Kidney (tissue), 14 donors: ENCODE results near the gene ANKRD12. TPM values are rescaled to one million over a fixed set of nuclear protein-coding genes. Genes with fewer than 3 reads are reported as not detected.

Experiments
- DNase-seq, 5 donors: peaks; one replicate each; pipeline ENCODE4 v3.0.0-alpha.2; 2013 to 2020
- FAIRE-seq: peaks from 2 replicates; lab custom pipeline; 2012; peaks lifted over from hg19 to GRCh38; lab: Jason Lieb, UNC
- H3K27ac ChIP-seq, 2 donors: one replicate each; pipeline ENCODE4 v1.7.0; 2013; ENCODE audit warnings: low read depth in 2 of 2, low read length in 2 of 2, inconsistent platforms in 1 of 2
- H3K27me3 ChIP-seq: one replicate; pipeline ENCODE4 v1.7.1; 2013; ENCODE audit warnings: low read length, inconsistent platforms; ENCODE audit not compliant: control insufficient read depth, insufficient read depth
- H3K36me3 ChIP-seq, 3 donors: one replicate each; pipeline versions ENCODE4 v1.7.0 to v1.7.1; 2013; ENCODE audit warnings: low read length in 3 of 3, control low read depth in 1 of 3, inconsistent platforms in 1 of 3; ENCODE audit not compliant: insufficient read depth in 3 of 3, control insufficient read depth in 2 of 3
- H3K4me1 ChIP-seq, 3 donors: one replicate each; pipeline versions ENCODE4 v1.7.0 to v1.7.1; 2013; ENCODE audit warnings: low read length in 3 of 3, inconsistent platforms in 1 of 3, low read depth in 1 of 3; ENCODE audit not compliant: control insufficient read depth in 2 of 3, insufficient read depth in 2 of 3
- H3K4me3 ChIP-seq, 3 donors: one replicate each; pipeline versions ENCODE4 v1.7.0 to v1.8.1; 2013; ENCODE audit warnings: low read length in 3 of 3, control low read depth in 1 of 3, inconsistent platforms in 1 of 3
- H3K9ac ChIP-seq, 3 donors: one replicate each; pipeline versions ENCODE4 v1.7.0 to v1.7.1; 2013; ENCODE audit warnings: low read length in 3 of 3, control low read depth in 1 of 3, inconsistent platforms in 1 of 3
- H3K9me3 ChIP-seq, 3 donors: one replicate each; pipeline versions ENCODE4 v1.7.0 to v1.7.1; 2013; ENCODE audit warnings: low read length in 3 of 3, control low read depth in 1 of 3, inconsistent platforms in 1 of 3; ENCODE audit not compliant: control insufficient read depth in 2 of 3, insufficient read depth in 1 of 3
- CTCF ChIP-seq: IDR thresholded peaks from 3 replicates; pipeline ENCODE4 v1.5.1; 2012; ENCODE audit warnings: mild to moderate bottlenecking, moderate library complexity, borderline replicate concordance; ENCODE audit not compliant: insufficient read depth; ENCODE audit errors: extremely low read depth
- intact Hi-C: fragments of 100-400 bp; cut with DNase I; formaldehyde crosslinking; loops from one replicate; pipeline ENCODE4 v1.11.1; 2022
- polyA plus RNA-seq: library from polyadenylated mRNA; stranded (reverse); fragments of 350-450 nt; fragmentation: Illumina TruSeq; extraction: RNeasy Lipid Tissue Mini Kit (QIAGEN cat#74804); gene quantifications from one replicate; pipeline ENCODE4 v1.2.3, GENCODE V29; 2014; ENCODE audit warnings: low read depth, low replicate concordance; ENCODE audit not compliant: insufficient read depth
- total RNA-seq: library from RNA; stranded (reverse); fragmentation: NEBNext Ultra II Directional; extraction: Animal tissue kit (Norgen Biotek cat#: 25700); gene quantifications from one replicate; pipeline ENCODE4 v1.2.1, GENCODE V29; 2021
- donor health status: control.
- donor health status: control.
- donor health status: control.
- donor health status: control.
- donor health status: control.
- donor health status: DM: yes; HTN: yes; CAD: no.
- donor health status: Normal renal cell carcinoma (clear cell type).

The ANKRD12 gene
- total and polyA plus RNA-seq, 2 donors from 2014 or later = 3.9 to 81.8 TPM

- no peak overlapping the region for H3K4me3 ChIP-seq
- DNase-seq = no peak
Measured at GRCh38 chr18:9283791-9284190, 147.2 kb downstream of the ANKRD12 start.

GRCh38 chr18:9285604-9286003, 149.0 kb downstream of the ANKRD12 start:
- H3K4me3 ChIP-seq = no peak overlapping the region
- intact Hi-C loops = no loop called here

More at GRCh38 chr18:9283791-9284190, 147.2 kb downstream of the ANKRD12 start:
- Histone ChIP-seq H3K36me3 (peaks cover 2 to 10% (median 4%) of the 10 kb centered on the region in 3 donors), H3K9me3 (no peaks in the 10 kb centered on the region), H3K4me1 (no peaks in the 10 kb centered on the region), H3K9ac (no peak overlapping the region), H3K27me3 (no peaks in the 10 kb centered on the region), H3K27ac (no peak overlapping the region)
- FAIRE-seq = no peak
- intact Hi-C loops = no loop called here
- TF ChIP-seq CTCF = no peak

GRCh38 chr18:9287036-9287435, 150.5 kb downstream of the ANKRD12 start:
- Histone ChIP-seq H3K27me3 (no peaks in the 10 kb centered on the region), H3K36me3 (no peaks in the 10 kb centered on the region), H3K4me1 (no peaks in the 10 kb centered on the region), H3K9me3 (peaks cover 0 to 3% (median 0%) of the 10 kb centered on the region in 3 donors), H3K9ac (no peak overlapping the region), H3K4me3 (no peak overlapping the region), H3K27ac (no peak overlapping the region)
- intact Hi-C loops = no loop called here
- FAIRE-seq (no peak), DNase-seq (no peak)
- TF ChIP-seq CTCF = no peak

More at GRCh38 chr18:9285604-9286003, 149.0 kb downstream of the ANKRD12 start:
- TF ChIP-seq CTCF = no peak
- no peak for DNase-seq
- Histone ChIP-seq H3K4me1 (no peaks in the 10 kb centered on the region), H3K27ac (no peak overlapping the region), H3K27me3 (no peaks in the 10 kb centered on the region), H3K9ac (no peak overlapping the region), H3K9me3 (no peaks in the 10 kb centered on the region), H3K36me3 (peaks cover 0 to 5% (median 2%) of the 10 kb centered on the region in 3 donors)
- no peak for FAIRE-seq

GRCh38 chr18:9289698-9290097, 153.1 kb downstream of the ANKRD12 start:
- Histone ChIP-seq H3K27ac (no peak overlapping the region), H3K4me1 (no peaks in the 10 kb centered on the region), H3K36me3 (no peaks in the 10 kb centered on the region), H3K4me3 (no peak overlapping the region), H3K9ac (no peak overlapping the region), H3K27me3 (no peaks in the 10 kb centered on the region), H3K9me3 (peaks cover 0 to 9% (median 0%) of the 10 kb centered on the region in 3 donors)
- intact Hi-C loops = no loop called here
- TF ChIP-seq CTCF = no peak
- DNase-seq (no peak), FAIRE-seq (no peak)
